SIG-M5 treated with dmso at 0.1 percent for 504 hours (cell line): ENCODE results near the gene SH3RF3.

ENCODE experiments used
- DNase-seq: peaks from one replicate; lab custom pipeline; 2025; ENCODE audit not compliant: unreplicated experiment; lab: John Stamatoyannopoulos, UW

SH3RF3 gene

GRCh38 chr2:109137616-109138015 is 8.6 kb downstream of the SH3RF3 start:
- DNase-seq, result no peak

GRCh38 chr2:109138449-109138848 is 9.4 kb downstream of the SH3RF3 start:
- DNase-seq, result no peak

- DNase-seq, result no peak
Observed at GRCh38 chr2:109139002-109139401, 10.0 kb downstream of the SH3RF3 start.

- no peak for DNase-seq
Observed at GRCh38 chr2:109139865-109140396, 10.9 kb downstream of the SH3RF3 start.

GRCh38 chr2:109141006-109141600 is 12.1 kb downstream of the SH3RF3 start:
- no peak for DNase-seq

- no peak for DNase-seq
Observed at GRCh38 chr2:109141727-109142283, 12.8 kb downstream of the SH3RF3 start.

GRCh38 chr2:109142416-109143210 is 13.6 kb downstream of the SH3RF3 start:
- no peak for DNase-seq

GRCh38 chr2:109143214-109144187 is 14.5 kb downstream of the SH3RF3 start:
- no peak for DNase-seq

GRCh38 chr2:109144271-109144670 is 15.3 kb downstream of the SH3RF3 start:
- no peak for DNase-seq

- DNase-seq, result no peak
Observed at GRCh38 chr2:109144721-109145120, 15.7 kb downstream of the SH3RF3 start.

GRCh38 chr2:109145286-109145685 is 16.3 kb downstream of the SH3RF3 start:
- no peak for DNase-seq

- DNase-seq, result no peak
Observed at GRCh38 chr2:109147405-109147804, 18.4 kb downstream of the SH3RF3 start.

- no peak for DNase-seq
Observed at GRCh38 chr2:109148117-109148746, 19.2 kb downstream of the SH3RF3 start.

- no peak for DNase-seq
Observed at GRCh38 chr2:109148991-109149645, 20.1 kb downstream of the SH3RF3 start.

GRCh38 chr2:109150559-109150958 is 21.6 kb downstream of the SH3RF3 start:
- no peak for DNase-seq

GRCh38 chr2:109151519-109151918 is 22.5 kb downstream of the SH3RF3 start:
- no peak for DNase-seq

- DNase-seq, result no peak
Observed at GRCh38 chr2:109153005-109153784, 24.2 kb downstream of the SH3RF3 start.

GRCh38 chr2:109153807-109154206 is 24.8 kb downstream of the SH3RF3 start:
- no peak for DNase-seq

- DNase-seq, result no peak
Observed at GRCh38 chr2:109154226-109154625, 25.2 kb downstream of the SH3RF3 start.
